Body of pancreas (tissue), 4 donors: ENCODE data around the gene HES1.

Experiments
- POLR2A ChIP-seq, 3 donors: fragments of 450-650 bp; IDR thresholded peaks; one replicate each; pipeline ENCODE4 v1.6.1; 2016; ENCODE audit warnings: antibody characterized with exemption in 3 of 3, mild to moderate bottlenecking in 2 of 3
- TF ChIP-seq, protein P1 (sequence below), 7 experiments: fragments of 450-650 bp in 4 of 7; fragments of 200-600 bp in 3 of 7; sonication (generic) in 3 of 7; IDR thresholded peaks; one replicate each; pipeline ENCODE4 v1.5.1; 2016 to 2019; ENCODE audit warnings: antibody characterized with exemption in 7 of 7

DNA sequence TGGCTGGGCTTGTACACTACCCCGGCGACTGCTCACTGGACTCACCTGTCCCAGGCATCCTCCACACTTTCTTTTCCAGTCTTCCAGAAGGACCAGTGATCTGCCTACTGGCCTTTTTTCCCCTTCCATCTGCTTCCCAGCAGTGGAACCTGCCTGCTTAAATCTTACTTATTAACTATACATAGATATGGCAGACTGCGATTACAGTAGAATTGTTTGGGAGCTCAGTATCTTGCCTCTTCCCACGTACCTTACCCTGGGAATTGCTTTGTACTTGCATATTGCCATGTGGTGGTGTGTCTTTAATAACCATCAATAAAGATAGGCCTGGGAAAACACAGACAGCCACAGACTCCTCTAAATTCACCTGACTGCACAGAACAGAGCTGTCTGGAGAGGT, 11.8 kb upstream of the HES1 start:
- no peak for TF ChIP-seq POLR2A (IDR thresholded peaks at IDR 0.05)
- TF ChIP-seq, protein P1, sequence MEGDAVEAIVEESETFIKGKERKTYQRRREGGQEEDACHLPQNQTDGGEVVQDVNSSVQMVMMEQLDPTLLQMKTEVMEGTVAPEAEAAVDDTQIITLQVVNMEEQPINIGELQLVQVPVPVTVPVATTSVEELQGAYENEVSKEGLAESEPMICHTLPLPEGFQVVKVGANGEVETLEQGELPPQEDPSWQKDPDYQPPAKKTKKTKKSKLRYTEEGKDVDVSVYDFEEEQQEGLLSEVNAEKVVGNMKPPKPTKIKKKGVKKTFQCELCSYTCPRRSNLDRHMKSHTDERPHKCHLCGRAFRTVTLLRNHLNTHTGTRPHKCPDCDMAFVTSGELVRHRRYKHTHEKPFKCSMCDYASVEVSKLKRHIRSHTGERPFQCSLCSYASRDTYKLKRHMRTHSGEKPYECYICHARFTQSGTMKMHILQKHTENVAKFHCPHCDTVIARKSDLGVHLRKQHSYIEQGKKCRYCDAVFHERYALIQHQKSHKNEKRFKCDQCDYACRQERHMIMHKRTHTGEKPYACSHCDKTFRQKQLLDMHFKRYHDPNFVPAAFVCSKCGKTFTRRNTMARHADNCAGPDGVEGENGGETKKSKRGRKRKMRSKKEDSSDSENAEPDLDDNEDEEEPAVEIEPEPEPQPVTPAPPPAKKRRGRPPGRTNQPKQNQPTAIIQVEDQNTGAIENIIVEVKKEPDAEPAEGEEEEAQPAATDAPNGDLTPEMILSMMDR (IDR thresholded peaks at IDR 0.05) = no peak
